ENCODE measurements around the gene PDZD7. TPM values are rescaled to one million over a fixed set of nuclear protein-coding genes. Genes with fewer than 3 reads are reported as not detected.

PDZD7 gene
- polyA plus RNA-seq, 3 donors: 0.25 to 3.3 (median 2.3) TPM

- whole genome bisulfite sequencing, 3 donors: 8 to 23% (median 12%) methylated on average over 19 of the region's 19 CpGs
- no peak overlapping the region for H3K27ac ChIP-seq (ENCODE audit: low read depth, low read length)
Observed at GRCh38 chr10:101063050-101063525, 32.2 kb upstream of the PDZD7 start.

GRCh38 chr10:101062232-101063049 lies 31.5 kb upstream of the PDZD7 start:
- WGBS, 3 donors: 6 to 7% (median 6%) methylated on average over 57 to 63 of the region's 63 CpGs

GRCh38 chr10:101061624-101062231 lies 30.8 kb upstream of the PDZD7 start, which contains the start of gene KAZALD1:
TSS of gene KAZALD1 (plus strand) at chr10:101061989. CDS start at chr10:101062593, 604 bp downstream.
- no peak within 1 kb of the TSS for H3K27ac ChIP-seq (ENCODE audit: low read depth, low read length)
- WGBS, 3 donors: 23 to 60% (median 32%) methylated on average over 30 to 31 of the region's 31 CpGs

More at GRCh38 chr10:101062232-101063049, 31.5 kb upstream of the PDZD7 start:
- H3K27ac ChIP-seq (ENCODE audit: low read depth, low read length): no peak overlapping the region

- WGBS, 3 donors: 0 to 3% (median 1%) methylated on average over 65 to 67 of the region's 67 CpGs
- no peak overlapping the region for H3K27ac ChIP-seq (ENCODE audit: low read depth, low read length)
Observed at GRCh38 chr10:101060951-101061623, 30.2 kb upstream of the PDZD7 start.

GRCh38 chr10:101060036-101060950 lies 29.4 kb upstream of the PDZD7 start:
- no peak overlapping the region for H3K27ac ChIP-seq (ENCODE audit: low read depth, low read length)
- WGBS, 3 donors: 0 to 1% (median 1%) methylated on average over 37 of the region's 37 CpGs

GRCh38 chr10:101056365-101057151 lies 25.6 kb upstream of the PDZD7 start:
- 95 to 97% (median 97%) methylated on average over 4 of the region's 4 CpGs for WGBS, 3 donors

GRCh38 chr10:101055411-101055810 lies 24.5 kb upstream of the PDZD7 start:
- 77 to 94% (median 81%) methylated on average over 4 of the region's 4 CpGs for WGBS, 3 donors
- H3K27ac ChIP-seq (ENCODE audit: low read depth, low read length): no peak overlapping the region

More at GRCh38 chr10:101056365-101057151, 25.6 kb upstream of the PDZD7 start:
- H3K27ac ChIP-seq (ENCODE audit: low read depth, low read length): no peak overlapping the region

- 83 to 88% (median 85%) methylated on average over 5 of the region's 5 CpGs for WGBS, 3 donors
- H3K27ac ChIP-seq (ENCODE audit: low read depth, low read length): no peak overlapping the region
Observed at GRCh38 chr10:101054876-101055275, 23.9 kb upstream of the PDZD7 start.

GRCh38 chr10:101054351-101054750 lies 23.4 kb upstream of the PDZD7 start:
- 56 to 89% (median 72%) methylated on average over 1 of the region's 1 CpG for WGBS, 3 donors

GRCh38 chr10:101053516-101053915 lies 22.6 kb upstream of the PDZD7 start:
- H3K27ac ChIP-seq (ENCODE audit: low read depth, low read length): no peak overlapping the region

More at GRCh38 chr10:101054351-101054750, 23.4 kb upstream of the PDZD7 start:
- H3K27ac ChIP-seq (ENCODE audit: low read depth, low read length): no peak overlapping the region

- H3K27ac ChIP-seq (ENCODE audit: low read depth, low read length): no peak overlapping the region
- 88 to 96% (median 89%) methylated on average over 3 of the region's 3 CpGs for WGBS, 3 donors
Observed at GRCh38 chr10:101052285-101052684, 21.4 kb upstream of the PDZD7 start.

- H3K27ac ChIP-seq (ENCODE audit: low read depth, low read length): no peak overlapping the region
Observed at GRCh38 chr10:101050208-101051069, 19.5 kb upstream of the PDZD7 start.

GRCh38 chr10:101047961-101048892 lies 17.3 kb upstream of the PDZD7 start:
- no peak overlapping the region for H3K27ac ChIP-seq (ENCODE audit: low read depth, low read length)
- WGBS, 3 donors: 13 to 16% (median 15%) methylated on average over 58 to 62 of the region's 62 CpGs

More at GRCh38 chr10:101050208-101051069, 19.5 kb upstream of the PDZD7 start:
- 8 to 15% (median 13%) methylated on average over 42 of the region's 42 CpGs for WGBS, 3 donors

- no peak overlapping the region for H3K27ac ChIP-seq (ENCODE audit: low read depth, low read length)
- 25 to 31% (median 27%) methylated on average over 16 of the region's 16 CpGs for WGBS, 3 donors
Observed at GRCh38 chr10:101047268-101047667, 16.3 kb upstream of the PDZD7 start.
